ENCODE results near the gene C1RL. TPM values are rescaled to one million over a fixed set of nuclear protein-coding genes. Genes with fewer than 3 reads are reported as not detected.
A peak's percentile ranks its signal among the peaks of the same experiment; 100 is the strongest.

The C1RL gene
- total and polyA plus RNA-seq, 11 donors = 5.4 to 27.1 (median 7.9) TPM

- no peaks in the 10 kb centered on the region for H3K27me3 ChIP-seq
- DNase-seq (no peak), ATAC-seq (no peak)
- no peak overlapping the region for H3K4me3 ChIP-seq
- H3K27ac ChIP-seq = no peak overlapping the region
- H3K4me1 ChIP-seq = peaks cover 0 to 26% (median 5%) of the 10 kb centered on the region in 12 donors
- H3K9me3 ChIP-seq = no peaks in the 10 kb centered on the region
- peaks cover 0 to 19% (median 0%) of the 10 kb centered on the region in 9 donors for H3K36me3 ChIP-seq
- no peak for TF ChIP-seq POLR2A (IDR thresholded peaks at IDR 0.05)
- peak; percentile 75 to 89 (median 85) for TF ChIP-seq CTCF (IDR thresholded peaks at IDR 0.05)
- intact Hi-C loops (cut with DNase I) = loop anchor here in 4 of 10 donors (1.0 to 5.0 kb wide), 6 partner anchors 53 to 246 kb away; partner anchors contain the start of genes ATN1 (in 1 of the 4), C1S (in 1 of the 4), LPCAT3 (in 1 of the 4) and TPI1 (in 1 of the 4)
- 23 to 42% (median 35%) methylated on average over 4 to 5 of the region's 5 CpGs for WGBS, 4 donors
Observed at GRCh38 chr12:7113389-7113871, 4.4 kb upstream of the C1RL start.

- ATAC-seq (no peak), DNase-seq (no peak)
- Histone ChIP-seq H3K27ac (peak overlapping the region in 1 of 12 donors; percentile 1), H3K36me3 (peaks cover 0 to 14% (median 0%) of the 10 kb centered on the region in 9 donors), H3K27me3 (no peaks in the 10 kb centered on the region), H3K4me1 (peaks cover 0 to 37% (median 10%) of the 10 kb centered on the region in 12 donors), H3K4me3 (no peak overlapping the region), H3K9me3 (no peaks in the 10 kb centered on the region)
- TF ChIP-seq POLR2A (IDR thresholded peaks at IDR 0.05) = no peak
- TF ChIP-seq CTCF (IDR thresholded peaks at IDR 0.05) = no peak
- 78 to 85% (median 81%) methylated on average over 4 of the region's 4 CpGs for WGBS, 4 donors
- intact Hi-C loops (cut with DNase I) = loop anchor here in 4 of 10 donors (5.0 kb wide), 5 partner anchors 95 to 245 kb away; partner anchors contain the start of genes ATN1 (in 1 of the 4), LPCAT3 (in 1 of the 4) and TPI1 (in 1 of the 4)
Observed at GRCh38 chr12:7112041-7112440, 3.0 kb upstream of the C1RL start.

GRCh38 chr12:7110661-7111060 is 1.6 kb upstream of the C1RL start:
- H3K4me1 ChIP-seq = peaks cover 0 to 41% (median 10%) of the 10 kb centered on the region in 12 donors
- no peak for TF ChIP-seq CTCF (IDR thresholded peaks at IDR 0.05)
- no peak for TF ChIP-seq POLR2A (IDR thresholded peaks at IDR 0.05)
- WGBS, 4 donors = 89 to 95% (median 94%) methylated on average over 5 of the region's 5 CpGs
- H3K27me3 ChIP-seq = no peaks in the 10 kb centered on the region
- ATAC-seq = no peak
- H3K36me3 ChIP-seq = peaks cover 0 to 9% (median 0%) of the 10 kb centered on the region in 9 donors
- DNase-seq = no peak
- peaks cover 0 to 10% (median 5%) of the 10 kb centered on the region in 12 donors for H3K9me3 ChIP-seq
- no peak overlapping the region for H3K4me3 ChIP-seq
- no peak overlapping the region for H3K27ac ChIP-seq
- intact Hi-C loops (cut with DNase I) = loop anchor here in 4 of 10 donors (5.0 kb wide), 5 partner anchors 93 to 243 kb away; partner anchors contain the start of genes ATN1 (in 1 of the 4), LPCAT3 (in 1 of the 4) and TPI1 (in 1 of the 4)

- intact Hi-C loops (cut with DNase I) = loop anchor here in 9 of 10 donors (1.0 to 10.0 kb wide), 8 partner anchors 17 to 167 kb away; partner anchors contain the start of genes C1S (in 8 of the 9), C12orf57 (in 3 of the 9), RNU7-1 (in 2 of the 9) and C1R (in 1 of the 9)
- DNase-seq (no peak), ATAC-seq (no peak)
- H3K4me1 ChIP-seq = peaks cover 0 to 41% (median 10%) of the 10 kb centered on the region in 12 donors
- H3K27ac ChIP-seq = peak overlapping the region in 11 of 12 donors; percentile 75 to 94 (median 91)
- 62 to 70% (median 66%) methylated on average over 5 of the region's 5 CpGs for WGBS, 4 donors
- H3K9me3 ChIP-seq = peaks cover 0 to 12% (median 5%) of the 10 kb centered on the region in 12 donors
- H3K27me3 ChIP-seq = no peaks in the 10 kb centered on the region
- no peak for TF ChIP-seq POLR2A (IDR thresholded peaks at IDR 0.05)
- no peak for TF ChIP-seq CTCF (IDR thresholded peaks at IDR 0.05)
- peak overlapping the region in 7 of 12 donors; percentile 59 to 76 (median 70) for H3K4me3 ChIP-seq
- peaks cover 0 to 2% (median 0%) of the 10 kb centered on the region in 9 donors for H3K36me3 ChIP-seq
Observed at GRCh38 chr12:7109572-7109920, 532 bp upstream of the C1RL start.

Data from heart left ventricle (tissue), 16 donors.